NCI-H526 (cell line): Measurements from ENCODE around the gene CCDC12.

ENCODE experiments used
- DNase-seq, 2 experiments: peaks; one replicate each; lab custom pipeline; 2025; lab: John Stamatoyannopoulos, UW

CCDC12 gene

DNA sequence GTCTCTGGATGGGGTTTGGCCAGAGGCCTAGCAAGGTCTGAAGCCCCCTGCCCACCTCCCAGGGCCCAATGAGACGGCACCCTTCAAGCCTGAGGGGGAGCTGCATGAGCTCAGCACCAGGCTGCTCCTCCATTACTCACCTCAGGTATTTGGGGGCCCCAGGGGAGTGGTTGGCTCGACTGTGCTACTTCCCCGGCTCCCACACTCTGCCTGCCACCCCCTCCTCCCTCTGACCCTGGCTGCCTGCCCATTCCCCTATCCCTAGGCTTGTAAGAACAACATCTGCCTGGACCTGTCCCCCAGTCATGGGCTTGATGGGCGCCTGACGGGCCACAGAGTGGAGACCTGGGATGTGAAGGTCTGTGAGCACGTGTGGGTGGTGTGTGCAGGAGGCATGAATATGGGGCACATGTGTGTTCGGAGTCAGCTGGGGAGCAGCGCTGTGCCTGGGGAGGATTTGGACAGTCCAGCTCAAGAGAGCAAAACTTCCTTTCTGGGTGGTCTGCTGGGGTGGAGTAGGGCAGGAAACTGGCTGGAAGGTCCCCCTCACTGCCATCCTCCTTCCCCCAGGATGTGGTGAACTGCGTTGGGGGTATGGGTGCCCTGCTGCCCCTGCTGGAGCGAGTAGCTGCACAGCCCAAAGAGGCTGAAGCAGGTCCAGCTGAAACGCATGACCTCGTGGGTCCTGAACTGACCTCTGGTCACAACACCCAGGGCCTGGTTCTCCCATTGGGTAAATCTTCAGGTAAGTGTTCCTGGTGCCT, 20.3 kb upstream of the CCDC12 start:
- no peak for DNase-seq

DNA sequence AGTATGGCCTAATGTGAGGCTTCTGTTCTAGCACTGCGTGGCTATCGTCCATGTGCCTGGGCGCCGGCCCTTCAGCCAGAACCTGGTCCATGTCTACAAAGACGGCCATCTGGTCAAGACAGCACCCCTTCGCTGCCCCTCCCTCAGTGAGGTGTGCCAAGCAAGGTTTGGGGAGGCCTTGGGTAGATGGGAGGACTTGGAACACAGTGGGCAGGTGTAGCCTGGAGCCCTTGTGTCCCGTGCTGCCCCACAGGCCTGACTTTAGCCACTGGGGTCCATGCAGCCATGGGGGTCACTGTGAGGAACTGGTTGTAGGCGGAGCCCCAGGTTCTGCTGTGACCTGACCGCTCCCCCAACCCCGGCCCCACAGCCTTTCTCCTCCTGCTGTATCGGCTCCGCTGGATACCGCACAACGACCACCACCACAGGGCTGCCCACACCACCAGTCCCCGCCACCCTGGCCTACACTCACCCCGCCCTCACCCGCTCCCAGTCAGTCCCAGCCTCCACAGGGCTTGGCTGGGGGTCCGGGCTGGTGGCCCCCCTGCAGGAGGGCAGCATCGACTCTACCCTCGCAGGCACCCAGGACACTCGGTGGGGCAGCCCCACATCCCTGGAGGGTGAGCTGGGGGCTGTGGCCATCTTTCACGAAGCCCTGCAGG, 19.5 kb upstream of the CCDC12 start:
- DNase-seq: no peak

DNA sequence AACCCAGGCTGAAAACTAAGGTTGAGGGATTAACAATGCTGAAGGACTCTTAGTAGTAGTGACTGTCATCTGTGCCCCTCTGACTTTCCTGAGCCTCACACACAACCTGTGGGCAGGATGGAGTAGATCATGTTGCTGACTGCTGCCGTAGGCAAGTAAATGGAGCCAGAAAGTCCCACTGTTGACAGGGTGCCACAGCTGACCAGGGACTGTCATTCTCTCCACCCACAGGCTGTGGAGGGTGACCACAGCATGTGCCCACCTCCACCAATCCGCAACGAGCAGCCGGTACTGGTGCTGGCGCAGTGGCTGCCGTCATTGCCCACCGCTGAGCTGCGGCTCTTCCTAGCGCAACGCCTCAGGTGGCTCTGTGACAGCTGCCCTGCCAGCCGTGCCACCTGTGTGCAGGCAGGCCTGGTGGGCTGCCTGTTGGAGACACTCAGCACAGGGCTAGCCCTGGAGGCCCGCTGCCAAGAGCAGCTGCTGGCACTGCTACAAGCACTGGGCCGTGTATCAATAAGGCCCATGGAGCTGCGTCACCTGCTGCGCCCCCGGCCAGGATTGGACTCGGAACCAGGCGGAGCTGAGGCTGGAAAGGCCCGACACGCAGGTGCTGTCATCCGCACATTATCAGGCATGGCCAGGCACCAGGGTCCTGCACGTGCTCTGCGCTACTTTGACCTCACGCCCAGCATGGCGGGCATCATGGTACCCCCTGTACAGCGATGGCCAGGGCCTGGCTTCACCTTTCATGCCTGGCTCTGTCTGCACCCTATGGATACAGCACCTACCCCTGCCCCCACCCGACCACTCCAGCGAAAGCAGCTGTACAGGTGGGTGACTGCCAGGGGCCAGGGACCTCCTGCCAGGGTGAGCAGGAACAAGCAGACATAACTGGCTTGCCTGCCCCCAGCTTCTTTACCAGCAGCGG, 18.5 kb upstream of the CCDC12 start:
- DNase-seq: no peak

DNA sequence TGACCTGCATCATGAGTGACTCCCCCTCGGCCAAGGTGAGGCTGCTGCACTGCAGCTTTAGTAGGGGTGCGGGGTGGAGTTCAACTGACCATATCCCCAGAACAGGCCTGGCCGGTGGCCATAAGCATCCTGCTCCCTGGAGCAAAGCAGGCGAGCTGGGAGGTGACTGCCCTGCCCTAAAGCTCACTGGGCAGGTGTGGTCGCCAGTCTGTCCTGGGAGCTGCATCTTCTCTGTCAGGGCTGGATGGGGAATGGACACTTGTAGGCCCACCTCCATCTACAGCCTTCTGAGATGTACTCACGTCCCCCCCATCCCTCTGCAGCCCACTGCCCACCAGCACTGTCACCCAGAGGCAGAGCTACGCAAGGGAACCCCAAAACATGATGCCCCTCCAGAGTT, 17.4 kb upstream of the CCDC12 start:
- DNase-seq: no peak

DNA sequence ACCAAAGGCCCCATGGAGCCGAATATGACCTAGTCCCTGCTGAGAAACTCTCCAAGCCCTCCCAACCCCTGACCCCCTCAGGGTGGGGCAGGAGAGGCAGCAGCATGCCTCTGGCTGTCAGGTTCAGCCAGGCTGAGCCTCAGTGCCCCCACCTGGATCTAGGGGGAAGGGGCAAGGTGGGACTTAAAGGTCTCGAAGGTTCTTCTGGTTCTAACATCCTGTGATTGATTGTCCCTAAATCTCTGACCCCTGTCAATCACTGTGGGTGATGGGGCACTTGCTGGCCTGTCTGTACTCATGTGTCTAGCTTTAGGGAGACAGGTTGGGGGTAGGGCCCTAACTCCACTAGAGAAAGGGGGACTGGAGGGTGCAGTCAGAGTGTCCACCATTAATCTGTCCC, 16.7 kb upstream of the CCDC12 start:
- DNase-seq: no peak

DNA sequence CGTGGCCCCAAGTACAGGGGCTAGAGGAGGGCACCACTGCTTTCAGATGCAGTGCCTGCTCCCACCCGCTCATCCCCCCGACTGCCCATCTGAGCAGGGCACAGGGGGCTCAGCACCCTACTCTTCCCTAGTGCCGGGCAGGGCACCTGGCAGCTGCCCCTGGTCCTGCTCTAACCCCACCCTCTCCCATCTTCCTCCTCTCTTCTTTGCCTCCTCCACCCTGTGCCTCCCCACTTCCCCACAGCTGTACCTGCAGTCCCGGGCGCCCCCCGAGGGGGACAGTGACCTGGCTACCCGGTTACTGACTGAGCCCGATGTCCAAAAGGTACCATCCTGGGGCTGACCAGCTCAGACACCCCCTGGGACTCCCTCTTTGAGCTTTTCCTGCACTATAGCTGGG, 15.7 kb upstream of the CCDC12 start:
- no peak for DNase-seq

DNA sequence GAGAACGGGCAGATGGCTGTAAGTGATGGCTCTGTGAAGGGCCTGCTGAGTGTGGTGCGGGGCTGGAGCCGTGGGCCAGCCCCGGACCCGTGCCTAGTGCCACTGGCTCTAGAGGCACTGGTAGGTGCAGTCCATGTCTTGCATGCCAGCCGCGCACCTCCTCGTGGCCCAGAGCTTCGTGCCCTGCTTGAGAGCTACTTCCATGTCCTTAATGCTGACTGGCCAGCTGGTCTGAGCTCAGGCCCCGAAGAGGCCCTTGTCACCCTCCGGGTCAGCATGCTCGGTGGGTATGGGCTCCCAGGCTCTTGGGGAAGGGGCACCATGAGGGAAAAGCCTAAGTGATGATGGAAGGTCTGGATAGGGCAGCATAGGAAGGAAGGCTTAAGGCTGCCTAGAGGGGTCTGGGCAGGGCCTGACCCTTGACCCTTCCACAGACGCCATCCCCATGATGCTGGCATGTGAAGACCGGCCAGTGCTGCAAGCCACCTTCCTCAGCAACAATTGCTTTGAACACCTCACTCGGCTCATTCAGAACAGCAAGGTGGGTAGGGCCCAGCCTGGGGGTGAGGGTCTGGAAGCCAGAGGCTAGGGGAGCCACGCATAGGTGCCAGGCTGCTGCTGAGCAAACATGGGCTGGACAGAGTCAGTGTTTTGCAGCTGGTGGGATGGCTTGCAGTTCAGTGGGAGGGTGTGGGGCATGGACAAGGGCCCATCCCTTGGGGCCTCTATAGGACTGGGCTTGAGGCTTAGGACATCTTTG, 15.0 kb upstream of the CCDC12 start:
- DNase-seq: no peak

DNA sequence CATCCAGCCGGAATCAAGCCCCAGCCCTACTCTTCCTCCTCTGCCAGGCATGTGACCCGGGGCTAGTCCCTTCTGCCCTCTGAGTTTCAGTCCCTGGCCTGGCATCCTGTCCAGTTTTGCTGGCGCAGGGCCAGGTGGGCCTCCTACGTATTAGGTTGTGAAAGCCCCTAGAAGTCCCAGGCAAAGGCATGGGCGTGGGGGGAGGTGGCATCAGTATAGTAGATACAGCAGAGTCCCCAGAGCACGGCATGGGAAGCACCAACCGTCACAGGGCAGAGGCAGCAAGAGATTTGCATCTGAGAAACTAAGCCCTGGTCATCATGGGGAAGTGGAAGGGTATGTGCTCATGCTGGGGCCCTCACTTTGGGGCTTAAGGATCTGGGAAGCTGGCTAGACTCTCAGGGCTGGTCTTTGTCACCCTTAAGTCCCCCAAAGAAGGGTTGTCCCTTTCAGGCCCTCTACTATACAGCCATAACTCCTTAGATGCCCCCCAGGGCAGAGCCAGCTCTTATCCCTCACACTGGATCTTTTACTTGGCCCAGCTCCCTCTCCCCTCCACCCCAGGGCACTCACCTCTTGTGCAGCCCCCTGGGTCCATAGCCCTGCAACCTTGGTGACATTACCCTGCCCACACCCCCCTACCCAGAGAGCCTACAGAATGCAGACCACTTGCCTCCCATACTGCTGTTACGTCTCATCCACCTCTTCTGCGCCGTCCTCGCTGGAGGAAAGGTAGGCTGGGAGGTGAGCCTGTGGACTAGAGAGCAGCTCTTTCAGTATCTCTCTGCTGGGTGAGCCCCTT, 14.2 kb upstream of the CCDC12 start:
- no peak for DNase-seq

DNA sequence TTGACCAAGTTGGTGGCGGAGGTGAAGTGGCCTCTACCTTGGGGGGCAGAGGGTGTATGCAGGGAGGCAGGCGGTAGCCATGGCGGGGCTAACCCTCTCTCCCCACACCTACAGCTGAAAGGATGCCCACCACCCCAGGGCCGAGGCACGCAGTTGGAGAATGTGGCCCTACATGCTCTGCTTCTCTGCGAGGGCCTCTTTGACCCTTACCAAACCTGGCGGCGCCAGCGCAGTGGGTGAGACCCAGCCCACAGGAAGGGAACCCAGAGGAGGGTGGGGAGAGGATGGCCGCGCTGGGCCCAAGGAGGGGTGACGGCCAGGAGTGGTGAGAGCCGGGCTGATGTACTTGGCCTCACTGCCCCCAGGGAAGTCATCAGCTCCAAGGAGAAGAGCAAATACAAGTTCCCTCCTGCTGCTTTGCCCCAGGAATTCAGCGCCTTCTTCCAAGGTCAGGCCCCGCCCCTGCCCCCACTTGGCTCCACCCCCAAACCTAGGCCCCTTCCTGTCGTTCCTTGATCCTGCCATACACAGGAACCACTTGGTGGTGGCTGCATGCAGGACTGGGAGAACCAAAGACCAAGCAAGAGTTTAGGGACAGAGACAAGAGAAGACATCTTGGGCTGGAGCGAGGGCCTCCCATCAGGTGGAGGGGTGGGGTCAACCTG, 12.7 kb upstream of the CCDC12 start:
- no peak for DNase-seq

DNA sequence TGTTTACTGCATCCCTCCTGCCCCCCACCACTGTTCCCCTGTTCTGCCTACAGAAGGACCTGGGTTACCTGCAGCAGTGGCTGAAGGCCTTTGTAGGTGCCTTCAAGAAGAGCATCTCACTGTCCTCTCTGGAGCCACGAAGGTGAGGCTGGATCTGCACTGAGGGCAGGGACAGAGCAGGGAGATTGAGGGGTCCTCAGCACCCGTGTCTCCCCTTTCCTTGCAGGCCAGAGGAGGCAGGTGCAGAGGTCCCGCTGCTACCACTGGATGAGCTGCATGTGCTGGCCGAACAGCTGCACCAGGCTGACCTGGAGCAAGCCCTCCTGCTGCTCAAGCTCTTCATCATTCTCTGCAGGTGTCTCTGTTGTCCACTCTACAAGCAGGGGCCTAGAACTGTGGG, 12.1 kb upstream of the CCDC12 start:
- DNase-seq: no peak

DNA sequence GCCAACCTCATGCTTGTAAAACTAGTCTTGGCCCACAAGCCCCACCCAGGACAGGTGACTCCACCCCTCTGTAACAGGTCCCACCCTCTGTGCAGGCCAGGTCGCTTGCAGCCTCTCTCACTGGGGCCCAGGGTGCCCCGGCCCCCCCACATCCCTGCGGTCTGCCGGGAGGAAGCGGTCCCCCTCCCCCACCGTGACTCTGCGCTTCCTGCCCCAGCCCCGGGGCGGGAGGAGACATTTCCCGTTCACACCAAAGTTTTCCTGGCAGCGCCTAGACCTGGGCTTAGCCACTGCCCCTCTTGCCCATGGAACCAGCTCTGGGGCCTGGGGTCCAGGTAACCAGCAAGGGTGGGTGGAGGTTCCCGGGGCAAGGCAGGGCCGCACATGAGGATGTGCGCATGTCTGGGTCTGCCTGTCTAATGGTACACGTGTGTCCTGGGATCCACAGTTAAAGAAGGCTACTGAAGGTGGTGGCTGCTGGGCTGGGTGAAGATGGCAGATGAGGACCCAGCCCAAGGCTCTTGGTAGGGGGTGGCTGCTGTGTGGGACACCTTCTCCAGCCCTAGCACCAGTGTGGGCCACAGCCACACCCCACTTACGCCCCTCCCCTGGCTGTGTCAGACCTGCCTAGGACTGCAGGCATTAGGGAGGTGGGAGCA, 11.3 kb upstream of the CCDC12 start:
- DNase-seq: peak in 1 of 2 experiments; percentile 19

DNA sequence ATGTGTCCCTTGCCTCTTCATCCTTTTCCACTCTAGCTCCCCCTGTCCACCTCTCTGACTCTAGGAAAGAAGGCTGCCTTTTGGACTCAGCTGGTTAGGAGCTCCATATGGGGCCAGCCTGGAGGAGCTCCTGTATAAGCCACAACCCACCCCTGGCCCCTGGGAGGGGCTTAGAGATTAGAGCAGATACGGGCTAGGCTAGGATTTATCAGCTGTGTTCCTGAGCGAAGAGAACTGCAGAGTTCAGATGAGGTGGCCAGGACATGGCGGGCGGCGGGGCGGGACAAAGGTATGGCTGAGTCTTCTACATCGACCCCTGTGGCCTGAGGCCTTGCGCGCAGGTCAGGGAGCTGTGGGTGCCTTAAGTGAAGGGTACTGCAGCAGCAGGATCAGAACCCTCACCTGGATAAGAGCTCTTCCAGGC, 10.8 kb upstream of the CCDC12 start:
- DNase-seq: no peak

DNA sequence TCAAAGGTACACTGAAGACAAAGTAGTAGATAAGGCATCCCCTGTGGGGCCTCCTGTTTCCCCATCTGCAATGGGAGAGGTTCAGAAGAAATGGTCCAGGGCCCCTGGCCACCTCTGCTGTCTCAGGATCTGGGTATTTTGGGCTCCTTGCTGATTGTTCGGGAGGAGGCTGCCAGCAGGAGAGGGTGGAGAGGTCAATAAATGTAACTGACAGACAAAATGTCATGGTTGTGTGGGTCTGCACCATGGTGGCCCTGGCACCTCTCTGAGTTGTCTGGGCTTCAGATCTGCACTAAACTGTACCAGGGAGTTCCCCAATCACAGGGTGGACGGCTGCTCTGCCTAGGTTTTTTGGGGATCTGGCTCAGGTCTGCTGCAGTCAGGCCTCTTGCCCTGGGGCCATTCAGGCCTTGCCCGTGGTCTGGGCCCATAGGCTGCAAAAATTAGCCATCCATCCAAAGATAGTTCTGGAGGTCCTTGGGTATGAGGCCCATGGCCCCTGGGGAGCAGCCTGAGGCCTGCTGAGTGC, 10.3 kb upstream of the CCDC12 start:
- no peak for DNase-seq

DNA sequence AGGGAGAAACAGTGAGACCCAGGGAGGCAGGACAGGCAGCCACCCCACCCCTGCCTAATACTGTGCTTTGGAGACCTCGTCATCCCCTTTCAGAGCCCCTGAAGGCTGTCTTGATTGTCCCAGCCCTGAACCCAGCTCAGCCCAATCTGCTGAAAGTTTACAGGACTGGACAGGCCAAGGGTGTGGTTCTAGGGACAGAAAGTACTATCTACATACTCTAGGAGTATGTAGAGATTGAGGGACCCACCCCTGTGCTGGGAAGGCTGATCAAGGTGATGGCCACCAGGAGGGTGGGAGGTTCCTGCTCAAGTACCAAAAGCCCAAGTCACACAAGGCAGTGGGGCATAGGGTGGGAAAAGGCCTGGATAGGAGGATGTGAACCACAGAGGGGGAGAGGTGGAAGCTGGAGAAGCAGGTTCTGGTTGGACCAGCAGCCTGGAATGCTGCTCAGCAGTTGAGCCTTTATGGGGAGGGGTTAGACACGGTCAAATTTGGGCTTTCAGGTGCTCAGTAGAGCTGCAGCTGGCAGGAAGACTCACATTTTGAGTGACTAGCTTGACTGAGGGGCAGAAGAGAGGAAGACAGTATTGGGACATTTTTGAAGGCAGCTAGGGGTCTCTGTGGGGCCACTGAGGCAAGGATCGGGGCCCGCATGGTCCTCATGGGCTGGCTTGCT, 9.6 kb upstream of the CCDC12 start:
- no peak for DNase-seq

DNA sequence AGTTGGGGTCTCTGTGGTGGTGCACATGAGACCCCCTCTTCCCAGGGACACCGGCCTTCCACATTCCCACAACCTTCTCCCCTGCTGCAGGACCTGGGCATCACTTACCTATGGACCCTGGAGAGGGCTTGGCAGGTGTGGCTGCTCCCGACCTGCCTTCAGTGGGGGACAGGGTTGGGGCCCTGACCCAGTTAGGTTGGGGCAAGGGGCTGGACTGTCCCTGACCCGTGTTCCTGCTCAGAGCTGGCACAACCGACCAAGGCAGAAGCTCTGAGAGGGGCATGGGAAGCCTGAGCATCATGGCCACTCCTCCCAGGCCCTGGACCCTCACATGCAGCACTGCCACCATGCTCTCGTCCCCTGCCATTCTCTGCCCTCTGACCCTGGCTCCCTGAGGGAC, 9.0 kb upstream of the CCDC12 start:
- DNase-seq: no peak

DNA sequence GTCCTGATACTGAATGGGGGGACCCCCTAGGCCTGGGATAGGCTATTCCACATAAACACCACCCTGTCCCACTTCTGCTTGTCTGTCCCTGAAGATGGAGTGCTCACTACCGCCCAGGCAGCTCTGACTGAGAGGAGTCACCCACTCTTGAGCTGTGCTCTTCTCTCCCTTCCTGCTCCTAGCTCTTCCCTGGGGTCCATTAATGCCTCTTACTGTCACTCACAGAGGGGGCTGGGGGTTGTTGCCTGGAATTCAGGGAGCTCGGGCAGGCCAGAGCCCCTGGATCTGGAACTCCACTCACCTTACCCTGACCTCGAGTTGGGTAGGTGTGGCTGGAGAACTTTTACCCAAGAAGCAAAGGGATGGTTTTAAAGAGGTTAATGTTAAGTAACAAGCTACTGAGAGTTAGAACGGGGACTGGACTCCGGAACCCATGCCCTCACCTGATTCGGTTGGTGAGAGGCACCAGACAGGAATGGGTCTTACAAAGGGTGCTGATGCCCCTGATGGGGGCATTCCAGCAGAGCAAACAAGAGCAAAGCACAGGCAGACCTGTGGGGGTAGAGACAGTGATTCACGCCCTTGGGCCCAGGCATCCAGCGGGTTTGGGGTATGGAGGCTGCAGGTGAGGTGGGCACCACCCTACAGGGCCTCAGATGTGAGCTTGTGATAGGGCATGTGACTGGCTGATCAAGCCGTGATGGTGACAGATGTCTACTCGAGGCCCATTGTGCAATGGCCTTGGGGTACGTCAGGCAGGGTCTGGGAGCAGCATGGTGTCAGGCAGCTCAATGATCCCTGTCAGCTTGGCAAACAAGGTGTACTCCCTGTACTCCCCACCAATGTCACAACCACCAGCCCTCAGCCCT, 8.3 kb upstream of the CCDC12 start:
- DNase-seq: no peak

DNA sequence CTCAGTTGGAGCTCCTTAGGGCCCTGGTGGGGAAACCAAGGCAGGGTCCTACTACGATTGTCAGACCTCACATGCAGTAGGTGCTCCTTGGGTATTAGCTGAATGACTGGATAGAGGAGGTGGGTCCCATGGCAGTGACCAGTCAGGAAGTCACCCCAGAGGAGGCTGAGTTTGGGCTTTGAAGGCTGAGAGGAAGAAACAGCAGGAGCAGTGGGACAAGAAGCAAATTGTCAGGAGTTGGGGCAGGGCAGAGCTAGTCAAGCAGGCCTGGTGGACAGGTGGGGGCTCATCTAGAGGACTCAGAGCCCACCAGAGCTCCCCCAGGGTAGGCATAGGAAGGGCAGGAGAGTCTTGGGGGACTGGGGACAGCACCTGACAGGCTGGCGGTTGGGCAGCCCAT, 6.0 kb upstream of the CCDC12 start:
- no peak for DNase-seq

DNA sequence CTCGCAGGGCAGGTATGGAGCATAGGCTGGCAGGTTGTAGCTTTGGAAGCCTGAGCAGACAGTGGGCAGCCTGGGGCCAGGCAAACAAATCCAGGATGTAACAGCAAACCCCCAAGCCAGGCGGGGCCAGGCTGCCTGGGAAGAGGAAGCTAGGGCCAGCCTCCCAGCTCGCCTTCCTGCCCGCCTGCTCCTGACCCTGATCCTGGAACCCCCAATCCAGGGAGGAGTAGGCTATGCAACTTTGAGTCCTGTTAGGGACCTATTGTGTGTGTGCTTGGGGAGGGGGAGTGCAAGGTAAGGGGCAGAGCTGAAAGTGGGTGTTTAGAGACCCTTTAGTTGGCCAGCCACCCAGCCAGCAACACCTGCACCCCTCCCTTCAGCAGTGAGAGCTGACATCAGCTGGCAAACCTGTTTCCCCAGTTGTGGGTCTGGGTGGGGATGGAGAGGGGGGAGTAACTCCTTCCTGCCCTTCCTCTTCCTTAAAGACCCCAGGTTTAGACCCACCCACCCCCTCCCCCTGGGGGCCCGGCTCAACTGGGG, 5.5 kb upstream of the CCDC12 start:
- DNase-seq: peak; percentile 34 to 56
